Neuronal stem cell (in vitro differentiated cells): Measurements from ENCODE around the gene MLXIPL.

ENCODE experiments used
- DNase-seq: peaks from one replicate; pipeline ENCODE4 v3.0.0-alpha.2; 2013; ENCODE audit warnings: low spot score
- H2AFZ ChIP-seq: one replicate; pipeline ENCODE4 v1.6.1; 2013; ENCODE audit warnings: mild to moderate bottlenecking, low read length, inconsistent platforms
- H2AK5ac ChIP-seq: 2 replicates; pipeline ENCODE4 v1.6.1; 2013; ENCODE audit warnings: low read depth, mild to moderate bottlenecking, inconsistent platforms, low read length, moderate library complexity, mixed read lengths
- H2BK120ac ChIP-seq: 2 replicates; pipeline ENCODE4 v1.6.1; 2013; ENCODE audit warnings: low read depth, mild to moderate bottlenecking, inconsistent platforms, low read length, moderate library complexity, mixed read lengths
- H2BK12ac ChIP-seq: one replicate; pipeline ENCODE4 v1.6.1; 2013; ENCODE audit warnings: low read length, inconsistent platforms
- H2BK15ac ChIP-seq: 2 replicates; pipeline ENCODE4 v1.6.1; 2013; ENCODE audit warnings: mild to moderate bottlenecking, low read length, inconsistent platforms, mixed read lengths
- H2BK5ac ChIP-seq: one replicate; pipeline ENCODE4 v1.6.1; 2013; ENCODE audit warnings: inconsistent platforms, mild to moderate bottlenecking, low read length, moderate library complexity
- H3K14ac ChIP-seq: one replicate; pipeline ENCODE4 v1.6.1; 2013; ENCODE audit warnings: low read length, inconsistent platforms
- H3K18ac ChIP-seq: 2 replicates; pipeline ENCODE4 v1.6.1; 2013; ENCODE audit warnings: low read length, inconsistent platforms
- H3K23ac ChIP-seq: 2 replicates; pipeline ENCODE4 v1.6.1; 2013; ENCODE audit warnings: low read depth, mild to moderate bottlenecking, mixed read lengths, low read length, inconsistent platforms; ENCODE audit not compliant: poor library complexity
- H3K27ac ChIP-seq: replicated peaks from 3 replicates; pipeline ENCODE4 v1.5.1; 2013; ENCODE audit warnings: low read length, inconsistent platforms
- H3K27me3 ChIP-seq, 3 experiments: 2 replicates each; pipeline ENCODE4 v1.6.1; 2013; ENCODE audit warnings: low read length in 3 of 3, mild to moderate bottlenecking in 2 of 3, inconsistent platforms in 1 of 3, low read depth in 1 of 3, mixed read lengths in 1 of 3, moderate library complexity in 1 of 3; ENCODE audit not compliant: control insufficient read depth in 3 of 3, insufficient read depth in 3 of 3
- H3K36me3 ChIP-seq, 2 donors: replicated peaks in 1 of 2; 2 replicates each; pipeline ENCODE4 v1.6.1; 2013; ENCODE audit warnings: low read length in 2 of 2; ENCODE audit not compliant: control insufficient read depth in 2 of 2, insufficient read depth in 2 of 2
- H3K4ac ChIP-seq: 2 replicates; pipeline ENCODE4 v1.6.1; 2013; ENCODE audit warnings: inconsistent platforms, mild to moderate bottlenecking, low read length, moderate library complexity
- H3K4me1 ChIP-seq, 2 donors: 1 replicate in 1 of 2; 2 replicates in 1 of 2; pipeline ENCODE4 v1.6.1; 2013; ENCODE audit warnings: low read length in 2 of 2, low read depth in 1 of 2; ENCODE audit not compliant: control insufficient read depth in 2 of 2, insufficient read depth in 1 of 2
- H3K4me2 ChIP-seq: one replicate; pipeline ENCODE4 v1.6.1; 2013; ENCODE audit warnings: mild to moderate bottlenecking, low read length, inconsistent platforms; ENCODE audit not compliant: insufficient read depth, poor library complexity, severe bottlenecking
- H3K4me3 ChIP-seq, 2 donors: 2 replicates each; pipeline ENCODE4 v1.5.1; 2013; ENCODE audit warnings: low read length in 2 of 2, mild to moderate bottlenecking in 2 of 2, inconsistent platforms in 1 of 2, moderate library complexity in 1 of 2
- H3K79me1 ChIP-seq: one replicate; pipeline ENCODE4 v1.6.1; 2013; ENCODE audit warnings: low read depth, mild to moderate bottlenecking, inconsistent platforms, low read length, moderate library complexity
- H3K9ac ChIP-seq: one replicate; pipeline ENCODE4 v1.6.1; 2013; ENCODE audit warnings: mild to moderate bottlenecking, low read depth, low read length, inconsistent platforms; ENCODE audit not compliant: poor library complexity
- H3K9me3 ChIP-seq, 2 donors: replicated peaks in 1 of 2; 2 replicates each; pipeline versions ENCODE3 to v1.6.1; 2013; ENCODE audit warnings: low read length in 2 of 2, mild to moderate bottlenecking in 2 of 2, inconsistent platforms in 1 of 2, low read depth in 1 of 2, mixed read lengths in 1 of 2, moderate library complexity in 1 of 2; ENCODE audit not compliant: control insufficient read depth in 2 of 2, insufficient read depth in 1 of 2
- H4K8ac ChIP-seq: one replicate; pipeline ENCODE4 v1.6.1; 2013; ENCODE audit warnings: low read depth, mild to moderate bottlenecking, inconsistent platforms, low read length, moderate library complexity
- H4K91ac ChIP-seq: one replicate; pipeline ENCODE4 v1.6.1; 2013; ENCODE audit warnings: low read length, low read depth, mild to moderate bottlenecking, inconsistent platforms; ENCODE audit not compliant: poor library complexity
- WGBS, 2 donors: extraction: QIAGEN DNeasy Blood & Tissue Kit; methylation state at CpG; one replicate each; pipeline ENCODE4 v1.1.7; 2013; ENCODE audit warnings: missing lambda C conversion rate in 2 of 2, mixed read lengths in 1 of 2; ENCODE audit not compliant: insufficient read length in 2 of 2, insufficient replicate concordance in 1 of 2; ENCODE audit errors: extremely low coverage in 2 of 2; 5-methylcytosine and 5-hydroxymethylcytosine counted together

The MLXIPL gene

GRCh38 chr7:73622909-73623797, 1.2 kb downstream of the MLXIPL start:
- Histone ChIP-seq H3K36me3 (no peaks in the 10 kb centered on the region), H3K4ac (no peak overlapping the region), H3K27ac (no peak overlapping the region), H3K9me3 (no peaks in the 10 kb centered on the region), H2BK15ac (peak overlapping the region; percentile 100), H3K18ac (peak overlapping the region; percentile 92), H3K9ac (no peak overlapping the region), H3K4me3 (no peak overlapping the region), H3K79me1 (peaks cover 5% of the 10 kb centered on the region), H2AK5ac (peak overlapping the region; percentile 53), H4K8ac (no peak overlapping the region), H3K4me1 (peaks cover 10 to 11% of the 10 kb centered on the region in 2 donors), H3K14ac (peak overlapping the region; percentile 79), H2BK5ac (no peak overlapping the region), H4K91ac (no peak overlapping the region), H2AFZ (peak overlapping the region; percentile 99), H2BK12ac (no peak overlapping the region), H3K23ac (peak overlapping the region; percentile 80), H3K27me3 (peaks cover 15 to 64% (median 31%) of the 10 kb centered on the region in 3 experiments), H2BK120ac (peak overlapping the region; percentile 13), H3K4me2 (peak overlapping the region; percentile 97)
- DNase-seq, result no peak
- no CpG with 5 or more reads among the region's 58 CpGs for WGBS, 2 donors

GRCh38 chr7:73622527-73622908, 1.8 kb downstream of the MLXIPL start:
- H2BK5ac ChIP-seq, result no peak overlapping the region
- no peak overlapping the region for H3K4me2 ChIP-seq
- no peak overlapping the region for H2AK5ac ChIP-seq
- no peak for DNase-seq
- H3K9ac ChIP-seq, result no peak overlapping the region
- H2AFZ ChIP-seq, result no peak overlapping the region
- no peaks in the 10 kb centered on the region for H3K36me3 ChIP-seq
- H3K9me3 ChIP-seq, result no peaks in the 10 kb centered on the region
- H2BK12ac ChIP-seq, result no peak overlapping the region
- no peak overlapping the region for H4K91ac ChIP-seq
- H2BK15ac ChIP-seq, result no peak overlapping the region
- H3K27ac ChIP-seq, result no peak overlapping the region
- WGBS, 2 donors, result no CpG with 5 or more reads among the region's 2 CpGs
- no peak overlapping the region for H4K8ac ChIP-seq
- peaks cover 10 to 11% of the 10 kb centered on the region in 2 donors for H3K4me1 ChIP-seq
- no peak overlapping the region for H3K14ac ChIP-seq
- no peak overlapping the region for H3K4me3 ChIP-seq
- no peak overlapping the region for H2BK120ac ChIP-seq
- peaks cover 15 to 58% (median 31%) of the 10 kb centered on the region in 3 experiments for H3K27me3 ChIP-seq
- H3K23ac ChIP-seq, result no peak overlapping the region
- no peak overlapping the region for H3K4ac ChIP-seq
- H3K18ac ChIP-seq, result no peak overlapping the region
- H3K79me1 ChIP-seq, result peaks cover 5% of the 10 kb centered on the region

- H3K4me3 ChIP-seq, result no peak overlapping the region
- no peak overlapping the region for H2BK120ac ChIP-seq
- H2AFZ ChIP-seq, result no peak overlapping the region
- WGBS, 2 donors, result 100% methylated on average over 1 of the region's 7 CpGs; no CpG with 5 or more reads in 1 of the 2 donors
- no peak overlapping the region for H3K23ac ChIP-seq
- H3K9me3 ChIP-seq, result no peaks in the 10 kb centered on the region
- H3K4me2 ChIP-seq, result no peak overlapping the region
- H2BK15ac ChIP-seq, result peak overlapping the region; percentile 45
- DNase-seq, result no peak
- H3K14ac ChIP-seq, result no peak overlapping the region
- H4K91ac ChIP-seq, result no peak overlapping the region
- no peak overlapping the region for H2BK12ac ChIP-seq
- H3K9ac ChIP-seq, result no peak overlapping the region
- H3K27ac ChIP-seq, result no peak overlapping the region
- H3K4ac ChIP-seq, result no peak overlapping the region
- no peak overlapping the region for H4K8ac ChIP-seq
- H3K36me3 ChIP-seq, result no peaks in the 10 kb centered on the region
- peak overlapping the region; percentile 39 for H2BK5ac ChIP-seq
- H3K27me3 ChIP-seq, result peaks cover 15 to 49% (median 29%) of the 10 kb centered on the region in 3 experiments
- peaks cover 7 to 10% of the 10 kb centered on the region in 2 donors for H3K4me1 ChIP-seq
- H2AK5ac ChIP-seq, result peak overlapping the region; percentile 86
- H3K18ac ChIP-seq, result peak overlapping the region; percentile 35
- H3K79me1 ChIP-seq, result peaks cover 5% of the 10 kb centered on the region
Observed at GRCh38 chr7:73621168-73622063, 2.9 kb downstream of the MLXIPL start.
